H9 (cell line): ENCODE data around the gene NRP1. TPM values are rescaled to one million over a fixed set of nuclear protein-coding genes. Genes with fewer than 3 reads are reported as not detected.

Experiments
- DNase-seq: peaks from one replicate; pipeline ENCODE4 v3.0.0-alpha.2; 2017
- H2AFZ ChIP-seq: one replicate; pipeline ENCODE4 v1.6.1; 2013; ENCODE audit warnings: mild to moderate bottlenecking, low read length, control low read depth, moderate library complexity
- H2AK5ac ChIP-seq: 2 replicates; pipeline ENCODE4 v1.6.1; 2013; ENCODE audit warnings: low read length, control low read depth, mixed read lengths; ENCODE audit not compliant: insufficient read length
- H2BK120ac ChIP-seq: one replicate; pipeline ENCODE4 v1.6.1; 2013; ENCODE audit warnings: low read depth, mild to moderate bottlenecking, low read length, control low read depth, inconsistent platforms; ENCODE audit not compliant: poor library complexity, severe bottlenecking
- H2BK12ac ChIP-seq: 2 replicates; pipeline ENCODE4 v1.6.1; 2013; ENCODE audit warnings: low read length, control low read depth, mixed read lengths, low read depth; ENCODE audit not compliant: insufficient read length
- H2BK15ac ChIP-seq: 2 replicates; pipeline ENCODE4 v1.6.1; 2013; ENCODE audit warnings: low read depth, low read length, control low read depth
- H2BK20ac ChIP-seq: one replicate; pipeline ENCODE4 v1.6.1; 2013; ENCODE audit warnings: low read depth, mild to moderate bottlenecking, low read length, control low read depth, inconsistent platforms; ENCODE audit not compliant: poor library complexity, severe bottlenecking
- H2BK5ac ChIP-seq: 2 replicates; pipeline ENCODE4 v1.6.1; 2013; ENCODE audit warnings: low read length, control low read depth, mixed read lengths; ENCODE audit not compliant: insufficient read length
- H3K14ac ChIP-seq: 2 replicates; pipeline ENCODE4 v1.6.1; 2013; ENCODE audit warnings: low read length, control low read depth; ENCODE audit not compliant: insufficient read depth
- H3K18ac ChIP-seq: 2 replicates; pipeline ENCODE4 v1.6.1; 2013; ENCODE audit warnings: low read depth, mild to moderate bottlenecking, mixed read lengths, low read length, control low read depth; ENCODE audit not compliant: insufficient read length
- H3K23ac ChIP-seq: 2 replicates; pipeline ENCODE4 v1.6.1; 2013; ENCODE audit warnings: low read length, control low read depth, mixed read lengths, low read depth; ENCODE audit not compliant: insufficient read length
- H3K23me2 ChIP-seq: 2 replicates; pipeline ENCODE4 v1.6.1; 2013; ENCODE audit warnings: low read depth, mild to moderate bottlenecking, mixed read lengths, low read length, control low read depth; ENCODE audit not compliant: insufficient read length, poor library complexity, severe bottlenecking
- H3K27ac ChIP-seq: 2 replicates; pipeline ENCODE4 v1.5.1; 2013; ENCODE audit warnings: low read length, control low read depth, mixed read lengths, low read depth; ENCODE audit not compliant: insufficient read length
- H3K27me3 ChIP-seq: 2 replicates; pipeline ENCODE4 v1.6.1; 2013; ENCODE audit warnings: low read length, control low read depth, inconsistent platforms; ENCODE audit not compliant: insufficient read depth
- H3K4ac ChIP-seq: 2 replicates; pipeline ENCODE4 v1.6.1; 2013; ENCODE audit warnings: low read depth, mild to moderate bottlenecking, control low read depth, inconsistent platforms, low read length, moderate library complexity
- H3K4me1 ChIP-seq: 2 replicates; pipeline ENCODE4 v1.6.1; 2013; ENCODE audit warnings: low read length, control low read depth, inconsistent platforms; ENCODE audit not compliant: insufficient read depth
- H3K4me2 ChIP-seq: 2 replicates; pipeline ENCODE4 v1.6.1; 2013; ENCODE audit warnings: low read length, control low read depth, mixed read lengths; ENCODE audit not compliant: insufficient read length, insufficient read depth
- H3K56ac ChIP-seq: 2 replicates; pipeline ENCODE4 v1.6.1; 2013; ENCODE audit warnings: low read depth, mild to moderate bottlenecking, mixed read lengths, low read length, control low read depth; ENCODE audit not compliant: insufficient read length
- H3K79me1 ChIP-seq: 2 replicates; pipeline ENCODE4 v1.6.1; 2013; ENCODE audit warnings: low read depth, mild to moderate bottlenecking, moderate library complexity, low read length, control low read depth, inconsistent platforms; ENCODE audit not compliant: insufficient read depth, poor library complexity, severe bottlenecking
- H3K79me2 ChIP-seq: 2 replicates; pipeline ENCODE4 v1.6.1; 2013; ENCODE audit warnings: low read length, control low read depth, inconsistent platforms; ENCODE audit not compliant: insufficient read depth
- H3K9ac ChIP-seq: 2 replicates; pipeline ENCODE4 v1.6.1; 2013; ENCODE audit warnings: low read length, control low read depth, mixed read lengths; ENCODE audit not compliant: insufficient read length; ENCODE audit errors: extremely low read depth
- H3K9me3 ChIP-seq: one replicate; pipeline ENCODE4 v1.6.1; 2013; ENCODE audit warnings: low read depth, low read length, inconsistent platforms; ENCODE audit not compliant: control insufficient read depth
- H3T11ph ChIP-seq: one replicate; pipeline ENCODE4 v1.6.1; 2013; ENCODE audit warnings: mild to moderate bottlenecking, low read length, control low read depth, inconsistent platforms
- H4K20me1 ChIP-seq: one replicate; pipeline ENCODE4 v1.6.1; 2013; ENCODE audit not compliant: control insufficient read depth, insufficient read length, insufficient read depth
- H4K5ac ChIP-seq: 2 replicates; pipeline ENCODE4 v1.6.1; 2013; ENCODE audit warnings: low read depth, mild to moderate bottlenecking, mixed read lengths, low read length, control low read depth; ENCODE audit not compliant: insufficient read length
- H4K8ac ChIP-seq: replicated peaks from 2 replicates; pipeline ENCODE4 v1.6.1; 2013; ENCODE audit warnings: low read length, control low read depth, mixed read lengths, low read depth; ENCODE audit not compliant: insufficient read length
- H4K91ac ChIP-seq: 2 replicates; pipeline ENCODE4 v1.6.1; 2013; ENCODE audit warnings: low read depth, mild to moderate bottlenecking, moderate library complexity, mixed read lengths, low read length, control low read depth; ENCODE audit not compliant: insufficient read length
- H3K27ac Mint-ChIP-seq, 3 experiments: 2 replicates in 2 of 3; 3 replicates in 1 of 3; pipeline ENCODE4 v1.8.0; 2020 to 2021; ENCODE audit warnings: mixed read lengths in 3 of 3, mild to moderate bottlenecking in 1 of 3, moderate library complexity in 1 of 3
- H3K27me3 Mint-ChIP-seq: 2 replicates; pipeline ENCODE4 v1.8.0; 2021; ENCODE audit warnings: low read depth, mild to moderate bottlenecking, moderate library complexity, mixed read lengths
- H3K36me3 Mint-ChIP-seq, 3 experiments: 2 replicates in 2 of 3; 3 replicates in 1 of 3; pipeline ENCODE4 v1.8.0; 2020 to 2021; ENCODE audit warnings: low read depth in 3 of 3, mixed read lengths in 3 of 3; ENCODE audit not compliant: insufficient read depth in 1 of 3
- H3K4me1 Mint-ChIP-seq, 2 experiments: 2 replicates each; pipeline ENCODE4 v1.8.0; 2020; ENCODE audit warnings: mixed read lengths in 2 of 2
- H3K4me3 Mint-ChIP-seq, 2 experiments: 2 replicates in 1 of 2; 3 replicates in 1 of 2; pipeline ENCODE4 v1.8.0; 2020 to 2021; ENCODE audit warnings: mild to moderate bottlenecking in 2 of 2, mixed read lengths in 2 of 2, moderate library complexity in 1 of 2
- H3K9me3 Mint-ChIP-seq, 2 experiments: 2 replicates in 1 of 2; 3 replicates in 1 of 2; pipeline ENCODE4 v1.8.0; 2020; ENCODE audit warnings: mild to moderate bottlenecking in 2 of 2, mixed read lengths in 2 of 2, moderate library complexity in 1 of 2
- CTCF ChIP-seq: fragments of 200-600 bp; sonication (generic); conservative IDR thresholded peaks from 3 replicates; pipeline ENCODE4 v1.8.0; 2021; ENCODE audit warnings: antibody characterized with exemption, mild to moderate bottlenecking
- WGBS: extraction: QIAGEN DNeasy Blood & Tissue Kit; methylation state at CpG from one replicate; pipeline ENCODE4 v1.1.7; 2013; ENCODE audit warnings: missing lambda C conversion rate, low lambda C conversion rate, mixed read lengths; ENCODE audit not compliant: insufficient read length; ENCODE audit errors: extremely low coverage; 5-methylcytosine and 5-hydroxymethylcytosine counted together
- total RNA-seq: library from RNA; stranded (reverse); gene quantifications from 2 replicates; pipeline ENCODE4 v1.2.1, GENCODE V29; 2021

Gene NRP1
- total RNA-seq, 1 experiment from 2014 or later: 4.6 TPM

GRCh38 chr10:33236916-33237315 lies 97.6 kb downstream of the NRP1 start:
- Histone ChIP-seq H3K79me1 (no peaks in the 10 kb centered on the region), H2BK120ac (no peak overlapping the region), H2BK15ac (no peak overlapping the region), H3K27ac (no peak overlapping the region), H4K91ac (no peak overlapping the region), H3K23ac (no peak overlapping the region), H4K8ac (no peak overlapping the region), H3K4ac (no peak overlapping the region), H3K4me2 (no peak overlapping the region), H2AK5ac (no peak overlapping the region), H3K23me2 (no peaks in the 10 kb centered on the region), H3K4me1 (no peaks in the 10 kb centered on the region), H4K20me1 (no peaks in the 10 kb centered on the region), H3K14ac (no peak overlapping the region), H3K18ac (no peak overlapping the region), H3K56ac (no peak overlapping the region), H3K79me2 (no peaks in the 10 kb centered on the region), H2BK5ac (no peak overlapping the region), H4K5ac (no peak overlapping the region), H3K27me3 (no peaks in the 10 kb centered on the region), H2BK12ac (no peak overlapping the region), H3K9me3 (no peaks in the 10 kb centered on the region), H3K9ac (no peak overlapping the region), H2BK20ac (no peak overlapping the region), H2AFZ (no peak overlapping the region), H3T11ph (no peak overlapping the region)
- H3K4me3 Mint-ChIP-seq: no peak overlapping the region
- no peak for DNase-seq
- no peaks in the 10 kb centered on the region for H3K27me3 Mint-ChIP-seq
- H3K9me3 Mint-ChIP-seq: no peaks in the 10 kb centered on the region
- no peak for TF ChIP-seq CTCF
- H3K36me3 Mint-ChIP-seq: no peaks in the 10 kb centered on the region
- H3K27ac Mint-ChIP-seq: peak overlapping the region in 1 of 3 experiments; percentile 43; a peak in 1 of 7 replicates
- H3K4me1 Mint-ChIP-seq: peaks cover 8% of the 10 kb centered on the region in 2 experiments; a peak in 2 of 4 replicates
- no CpG with 5 or more reads among the region's 6 CpGs for WGBS
